ENCODE measurements around the gene IFT27.

Gene IFT27

DNA sequence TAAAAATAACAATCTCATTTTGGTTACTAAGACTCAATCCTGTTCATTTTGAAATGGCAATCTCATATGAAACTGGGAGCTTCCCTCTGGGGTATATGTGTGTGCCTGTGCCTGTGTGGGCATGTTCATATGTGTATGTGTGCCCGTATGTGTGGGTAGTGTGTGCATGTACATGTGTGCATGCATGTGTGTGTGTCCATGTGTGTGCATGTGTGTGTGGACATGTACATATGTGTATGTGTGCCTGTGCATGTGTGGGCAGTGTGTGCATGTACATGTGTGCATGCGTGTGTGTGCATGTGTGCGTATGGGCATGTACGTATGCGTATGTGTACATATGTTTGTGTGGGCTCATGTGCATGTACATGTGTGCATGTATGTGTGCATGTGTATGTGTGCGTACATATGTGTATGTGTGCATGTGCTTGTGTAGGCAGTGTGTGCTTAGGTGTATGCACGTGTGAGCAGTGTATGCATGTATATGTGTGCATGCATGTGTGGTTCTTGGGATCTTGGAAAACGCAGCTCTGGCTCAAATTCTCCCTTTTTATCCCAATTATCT lies 47.9 kb downstream of the IFT27 start:
- no peak overlapping the region for H3K27ac ChIP-seq
- TF ChIP-seq, protein P1, sequence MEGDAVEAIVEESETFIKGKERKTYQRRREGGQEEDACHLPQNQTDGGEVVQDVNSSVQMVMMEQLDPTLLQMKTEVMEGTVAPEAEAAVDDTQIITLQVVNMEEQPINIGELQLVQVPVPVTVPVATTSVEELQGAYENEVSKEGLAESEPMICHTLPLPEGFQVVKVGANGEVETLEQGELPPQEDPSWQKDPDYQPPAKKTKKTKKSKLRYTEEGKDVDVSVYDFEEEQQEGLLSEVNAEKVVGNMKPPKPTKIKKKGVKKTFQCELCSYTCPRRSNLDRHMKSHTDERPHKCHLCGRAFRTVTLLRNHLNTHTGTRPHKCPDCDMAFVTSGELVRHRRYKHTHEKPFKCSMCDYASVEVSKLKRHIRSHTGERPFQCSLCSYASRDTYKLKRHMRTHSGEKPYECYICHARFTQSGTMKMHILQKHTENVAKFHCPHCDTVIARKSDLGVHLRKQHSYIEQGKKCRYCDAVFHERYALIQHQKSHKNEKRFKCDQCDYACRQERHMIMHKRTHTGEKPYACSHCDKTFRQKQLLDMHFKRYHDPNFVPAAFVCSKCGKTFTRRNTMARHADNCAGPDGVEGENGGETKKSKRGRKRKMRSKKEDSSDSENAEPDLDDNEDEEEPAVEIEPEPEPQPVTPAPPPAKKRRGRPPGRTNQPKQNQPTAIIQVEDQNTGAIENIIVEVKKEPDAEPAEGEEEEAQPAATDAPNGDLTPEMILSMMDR (IDR thresholded peaks at IDR 0.05): no peak
- TF ChIP-seq ZFX (IDR thresholded peaks at IDR 0.05; ENCODE audit: borderline replicate concordance): no peak

DNA sequence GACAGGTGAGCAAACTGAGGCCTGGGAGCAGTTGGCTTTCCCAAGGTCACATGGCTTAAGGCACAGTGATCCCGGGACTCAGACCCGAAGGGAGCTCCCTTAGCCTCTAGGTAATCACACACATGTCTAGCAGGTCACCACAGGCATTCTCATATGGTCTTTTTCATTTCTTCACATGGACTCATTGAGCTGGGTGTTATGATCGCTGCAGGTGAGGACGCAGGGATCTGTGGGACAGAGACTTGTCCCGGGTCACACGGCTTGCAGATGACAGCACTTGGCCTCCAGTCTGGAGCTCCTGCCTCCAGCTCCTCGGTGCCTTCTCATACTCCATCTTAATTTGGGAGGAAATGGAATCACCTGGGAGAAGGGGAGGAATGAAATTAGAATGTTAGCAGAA lies 48.8 kb downstream of the IFT27 start:
- no peak for TF ChIP-seq ZFX (IDR thresholded peaks at IDR 0.05; ENCODE audit: borderline replicate concordance)
- TF ChIP-seq, protein P1 (IDR thresholded peaks at IDR 0.05): no peak
- H3K27ac ChIP-seq: no peak overlapping the region

DNA sequence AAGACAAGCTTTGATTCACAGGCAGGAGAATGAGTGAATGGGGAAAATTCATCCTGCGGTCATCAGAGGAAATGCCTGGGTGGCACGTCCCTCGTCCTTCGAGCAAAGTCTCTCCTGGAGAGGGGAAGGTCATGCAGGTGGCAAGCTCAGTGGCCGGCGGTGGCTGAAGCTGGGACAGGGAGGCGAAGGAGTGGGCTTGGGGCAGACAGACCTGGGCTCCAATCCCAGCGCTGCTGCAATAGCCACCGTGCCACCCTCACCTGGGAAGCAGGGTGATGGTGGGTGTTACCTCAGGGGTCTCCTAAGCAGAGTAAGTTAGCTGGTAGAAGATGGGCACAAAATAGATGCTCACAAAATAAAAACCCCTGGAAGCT lies 49.9 kb downstream of the IFT27 start:
- no peak overlapping the region for H3K27ac ChIP-seq

DNA sequence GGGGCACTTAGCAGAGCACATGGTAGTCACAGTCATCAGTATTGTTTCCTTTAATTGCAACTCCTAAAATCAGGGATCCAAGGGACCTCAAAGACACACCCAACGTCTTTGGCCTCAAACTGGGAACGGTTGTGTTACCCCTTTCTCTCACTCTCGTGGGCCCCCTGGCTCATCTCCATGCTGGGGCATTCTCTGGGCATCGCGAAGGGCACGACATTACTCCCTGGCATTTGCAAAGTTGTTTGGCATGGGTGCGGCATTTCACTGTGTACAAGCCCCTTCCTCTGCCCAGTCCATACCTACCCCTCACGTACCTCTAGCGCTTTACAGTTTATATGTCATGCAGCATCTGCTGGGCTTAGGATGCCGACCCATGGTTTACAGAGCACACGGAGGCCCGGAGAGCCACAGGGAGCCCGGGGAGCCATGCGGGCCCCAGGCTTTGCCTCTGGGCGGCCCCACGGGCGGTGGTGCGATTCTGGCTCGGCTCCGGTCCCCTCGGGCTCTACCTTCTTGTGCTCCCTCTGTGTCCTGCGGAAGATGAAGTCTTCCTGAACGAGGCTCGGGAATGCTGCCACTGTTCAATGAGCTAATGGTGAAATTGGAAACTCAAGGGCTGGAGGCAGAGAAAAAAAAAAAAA lies 50.4 kb downstream of the IFT27 start:
- TF ChIP-seq, protein P1 (IDR thresholded peaks at IDR 0.05): no peak
- TF ChIP-seq ZFX (IDR thresholded peaks at IDR 0.05; ENCODE audit: borderline replicate concordance): no peak

More for the DNA sequence above, 49.9 kb downstream of the IFT27 start:
- TF ChIP-seq, protein P1 (IDR thresholded peaks at IDR 0.05): no peak
- no peak for TF ChIP-seq ZFX (IDR thresholded peaks at IDR 0.05; ENCODE audit: borderline replicate concordance)

DNA sequence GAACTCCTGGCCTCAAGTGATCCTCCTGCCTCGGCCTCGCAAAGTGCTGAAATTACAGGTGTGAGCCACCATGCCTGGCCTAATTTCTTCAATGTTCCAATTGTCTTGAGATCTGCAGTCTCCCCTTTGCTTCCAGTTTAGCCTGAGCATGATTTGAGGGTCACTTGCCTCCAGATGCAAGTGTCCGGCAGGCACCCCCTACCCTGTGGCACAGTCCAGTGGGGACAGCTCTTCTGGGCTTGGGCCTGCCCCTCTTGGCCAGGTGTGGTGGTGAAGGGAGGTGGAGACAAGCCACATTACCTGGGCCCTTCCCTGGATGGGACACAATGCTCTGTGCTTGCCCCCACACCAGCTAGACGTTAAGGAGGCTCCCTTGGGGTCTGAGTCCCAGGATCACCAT lies 51.1 kb downstream of the IFT27 start:
- TF ChIP-seq, protein P1 (IDR thresholded peaks at IDR 0.05): no peak
- no peak for TF ChIP-seq ZFX (IDR thresholded peaks at IDR 0.05; ENCODE audit: borderline replicate concordance)

More for the DNA sequence above, 50.4 kb downstream of the IFT27 start:
- H3K27ac ChIP-seq: no peak overlapping the region

DNA sequence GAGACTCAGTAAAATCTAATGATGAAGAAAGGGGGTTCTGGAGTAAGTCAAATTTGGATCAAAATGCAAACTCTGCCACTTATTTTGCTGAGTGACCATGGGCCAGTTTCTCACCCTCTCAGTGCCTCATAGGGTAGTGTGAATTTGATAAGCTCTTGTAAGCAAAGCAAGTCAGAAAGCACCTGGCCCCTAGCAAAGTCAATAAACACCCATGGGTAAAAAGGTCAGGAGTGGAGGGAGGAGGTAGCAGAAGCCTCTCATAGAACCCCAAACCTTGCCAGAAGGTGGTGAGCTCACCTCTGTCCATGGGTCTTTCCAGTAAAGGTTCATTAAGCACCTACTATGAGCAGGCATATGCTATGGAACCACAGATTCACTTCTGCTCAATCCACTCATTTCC lies 53.9 kb downstream of the IFT27 start:
- TF ChIP-seq, protein P1 (IDR thresholded peaks at IDR 0.05): no peak
- TF ChIP-seq ZFX (IDR thresholded peaks at IDR 0.05; ENCODE audit: borderline replicate concordance): no peak
- H3K27ac ChIP-seq: no peak overlapping the region

More for the DNA sequence above, 51.1 kb downstream of the IFT27 start:
- no peak overlapping the region for H3K27ac ChIP-seq

DNA sequence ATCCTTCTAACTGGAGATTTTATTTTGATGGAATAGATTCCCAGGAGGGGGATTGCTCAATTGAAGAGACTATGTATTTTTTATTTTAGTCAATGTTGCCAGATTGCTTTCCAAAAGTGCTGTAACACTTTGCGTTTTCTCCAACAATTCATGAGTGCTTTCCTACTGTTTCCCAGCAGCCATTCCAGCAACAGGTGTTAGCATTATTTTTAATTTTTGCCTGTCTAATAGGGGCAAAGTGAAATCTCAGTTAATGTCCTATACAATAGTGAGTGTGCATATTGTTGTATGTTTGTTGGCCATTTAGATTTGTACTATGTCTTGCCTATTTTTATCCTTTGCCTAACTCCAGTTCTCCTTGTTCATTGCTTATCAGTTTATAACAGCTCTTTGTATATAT lies 60.3 kb downstream of the IFT27 start:
- TF ChIP-seq, protein P1 (IDR thresholded peaks at IDR 0.05): no peak
- no peak for TF ChIP-seq ZFX (IDR thresholded peaks at IDR 0.05; ENCODE audit: borderline replicate concordance)

More for the DNA sequence above, 60.3 kb downstream of the IFT27 start:
- H3K27ac ChIP-seq: no peak overlapping the region
